Measurements from ENCODE around the gene ZDHHC11. TPM values are rescaled to one million over a fixed set of nuclear protein-coding genes. Genes with fewer than 3 reads are reported as not detected.
A peak's percentile ranks its signal among the peaks of the same experiment; 100 is the strongest.
"Not testable (repeated sequence)": the region's sequence is repeated elsewhere in the genome, so short reads cannot be mapped to it uniquely, and the experiment has no call there.

Gene ZDHHC11
- total and polyA plus RNA-seq, 7 experiments from 2014 or later, result 0.20 to 22.1 (median 8.8) TPM; not detected in 1

DNA sequence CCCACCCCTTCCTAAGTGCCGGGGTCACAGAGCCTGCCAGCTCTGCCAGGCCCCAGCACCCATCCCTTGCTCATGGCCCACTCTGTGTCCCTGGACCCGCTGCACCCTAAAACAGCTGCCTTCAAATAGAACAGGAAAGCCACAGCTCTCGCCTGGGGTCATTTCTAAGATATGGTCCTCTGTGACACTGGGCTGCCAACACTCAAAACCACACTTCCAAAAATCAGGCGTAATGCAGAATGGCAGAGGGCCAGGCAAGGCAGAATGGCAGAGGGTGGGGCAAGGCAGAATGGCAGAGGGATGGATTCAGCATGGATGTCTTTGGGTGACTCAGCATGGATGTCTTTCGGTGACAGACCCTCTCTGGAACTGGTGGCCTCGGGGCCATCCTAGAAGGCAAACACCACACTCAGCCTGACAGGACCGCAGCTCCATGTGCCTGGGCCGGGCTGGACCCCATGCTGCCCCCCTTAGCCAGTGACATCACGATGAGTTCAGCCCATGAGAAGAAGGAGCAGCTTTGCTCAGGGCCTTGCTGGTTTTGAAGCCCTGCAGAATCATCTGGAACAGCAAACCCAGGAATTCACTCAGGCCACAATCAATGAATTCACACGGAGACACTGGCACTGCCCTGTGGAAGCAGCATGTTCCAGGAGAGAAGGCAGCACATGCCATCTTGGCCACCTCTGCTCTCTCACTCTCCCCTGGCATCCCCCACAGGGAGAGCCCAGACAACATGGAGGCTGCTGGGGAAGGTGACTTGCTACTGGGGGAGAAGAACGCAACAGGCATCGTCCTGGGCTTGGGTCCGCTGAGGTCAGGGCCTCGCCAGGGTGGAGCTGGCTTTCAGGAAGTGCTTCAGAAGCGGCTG is 9.0 kb downstream of the ZDHHC11 start:
- peak in 1 of 9 donors; percentile 20 for DNase-seq

DNA sequence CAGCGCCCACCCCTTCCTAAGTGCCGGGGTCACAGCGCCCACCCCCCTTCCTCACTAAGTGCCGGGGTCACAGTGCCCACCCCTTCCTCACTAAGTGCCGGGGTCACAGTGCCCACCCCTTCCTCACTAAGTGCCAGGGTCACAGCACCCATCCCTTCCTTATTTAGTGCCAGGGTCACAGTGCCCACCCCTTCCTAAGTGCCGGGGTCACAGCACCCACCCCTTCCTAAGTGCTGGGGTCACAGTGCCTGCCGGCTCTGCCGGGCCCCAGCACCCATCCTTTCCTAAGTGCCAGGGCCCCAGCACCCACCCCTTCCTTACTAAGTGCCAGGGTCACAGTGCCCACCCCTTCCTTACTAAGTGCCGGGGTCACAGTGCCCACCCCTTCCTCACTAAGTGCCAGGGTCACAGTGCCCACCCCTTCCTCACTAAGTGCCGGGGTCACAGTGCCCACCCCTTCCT is 9.8 kb downstream of the ZDHHC11 start:
- DNase-seq; H3K27me3 Mint-ChIP-seq; CTCF ChIA-PET; H3K9me3 ChIP-seq (ENCODE audit: control insufficient read depth in 2 of 3, low read length in 3 of 3); H3K36me3 ChIP-seq (ENCODE audit: control insufficient read depth in 2 of 3, insufficient read depth in 3 of 3, low read length in 3 of 3); H3K27ac ChIP-seq (ENCODE audit: low read depth, low read length); H3K27me3 ChIP-seq (ENCODE audit: control insufficient read depth in 2 of 2, insufficient read depth in 2 of 2, low read length in 2 of 2); H3K27ac Mint-ChIP-seq; H3K4me3 Mint-ChIP-seq; ATAC-seq; H3K4me1 ChIP-seq (ENCODE audit: control insufficient read depth in 2 of 2, insufficient read depth in 2 of 2, low read length in 2 of 2); H3K36me3 Mint-ChIP-seq; H3K9me3 Mint-ChIP-seq; H3K4me1 Mint-ChIP-seq; H3K4me3 ChIP-seq (ENCODE audit: low read length); POLR2A ChIA-PET: not testable (repeated sequence)
- intact Hi-C loops (cut with micrococcal nuclease), result loop anchor here in 1 of 2 donors (5.0 kb wide), 1 partner anchor 84 kb away; no protein-coding TSS in a partner anchor

More for the DNA sequence above, 9.0 kb downstream of the ZDHHC11 start:
- H3K4me1 Mint-ChIP-seq; H3K9me3 ChIP-seq (ENCODE audit: control insufficient read depth in 2 of 3, low read length in 3 of 3); H3K27ac ChIP-seq (ENCODE audit: low read depth, low read length); H3K27me3 Mint-ChIP-seq; H3K36me3 ChIP-seq (ENCODE audit: control insufficient read depth in 2 of 3, insufficient read depth in 3 of 3, low read length in 3 of 3); H3K4me3 Mint-ChIP-seq; POLR2A ChIA-PET; H3K4me1 ChIP-seq (ENCODE audit: control insufficient read depth in 2 of 2, insufficient read depth in 2 of 2, low read length in 2 of 2); H3K4me3 ChIP-seq (ENCODE audit: low read length); CTCF ChIA-PET; ATAC-seq; H3K36me3 Mint-ChIP-seq; H3K27me3 ChIP-seq (ENCODE audit: control insufficient read depth in 2 of 2, insufficient read depth in 2 of 2, low read length in 2 of 2); H3K27ac Mint-ChIP-seq; H3K9me3 Mint-ChIP-seq: not testable (repeated sequence)
- intact Hi-C loops (cut with micrococcal nuclease), result loop anchor here in 1 of 2 donors (5.0 kb wide), 1 partner anchor 84 kb away; no protein-coding TSS in a partner anchor

DNA sequence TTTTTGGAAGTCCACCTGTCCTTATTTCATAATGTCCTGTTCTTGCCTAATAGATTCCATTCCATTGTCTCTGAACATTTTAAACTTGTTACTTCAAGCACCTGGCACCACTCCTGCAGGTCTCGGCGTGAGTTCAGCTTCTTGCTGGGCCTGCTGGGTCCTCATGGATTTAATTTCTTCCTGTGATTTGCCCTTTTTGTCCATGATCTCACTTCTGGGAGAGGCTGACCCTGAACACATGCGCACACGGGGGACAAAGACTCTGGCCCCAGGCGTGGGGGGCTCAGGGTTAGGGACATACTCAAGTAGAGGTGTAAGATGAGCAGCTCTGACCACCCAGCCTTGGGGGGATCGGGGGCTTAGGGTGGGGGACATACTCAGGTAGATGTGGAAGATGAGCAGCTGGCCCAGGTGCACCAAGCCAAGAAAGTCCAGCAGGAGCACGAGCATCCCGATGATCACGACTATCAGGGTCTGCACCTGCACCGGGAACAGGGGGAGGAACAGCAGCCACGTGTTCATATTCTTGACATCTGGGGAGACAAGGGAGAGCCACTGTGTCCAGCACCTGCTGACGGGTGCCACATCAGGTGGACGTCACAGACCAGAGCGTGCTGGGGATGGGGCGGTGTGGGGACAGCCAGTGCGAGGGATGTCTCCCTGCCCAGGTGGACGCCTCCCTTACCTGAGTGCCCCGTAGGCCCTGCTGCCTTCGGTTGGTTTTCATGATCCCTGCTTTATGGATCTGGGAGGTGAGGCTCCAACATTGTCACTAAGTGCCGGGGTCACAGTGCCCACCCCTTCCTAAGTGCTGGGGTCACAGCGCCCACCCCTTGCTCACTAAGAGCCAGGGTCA is 10.4 kb downstream of the ZDHHC11 start:
- intact Hi-C loops (cut with micrococcal nuclease), result loop anchor here in 1 of 2 donors (5.0 kb wide), 1 partner anchor 83 kb away; no protein-coding TSS in a partner anchor

DNA sequence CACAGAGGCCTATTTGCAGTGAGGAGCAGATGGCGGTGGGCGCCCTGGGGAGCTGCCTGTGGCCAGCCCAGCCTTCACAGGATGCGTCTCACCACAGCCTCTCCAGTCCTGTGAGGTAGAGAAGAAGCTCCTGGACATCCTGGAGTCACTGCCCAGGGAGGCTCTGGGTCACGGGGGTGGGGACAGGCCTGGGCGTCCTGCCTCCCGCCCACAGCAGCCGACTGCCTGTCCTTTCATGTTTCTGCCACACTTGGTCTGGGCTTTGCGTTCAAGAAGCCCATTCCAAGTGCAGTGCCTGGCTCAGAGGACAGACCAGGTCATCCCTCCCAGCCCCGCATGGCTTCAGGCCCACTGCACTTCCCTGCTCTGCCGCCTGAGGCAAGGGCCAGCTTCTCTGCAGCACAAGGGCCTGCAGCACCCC is 12.3 kb downstream of the ZDHHC11 start:
- H3K4me3 Mint-ChIP-seq; H3K4me1 ChIP-seq (ENCODE audit: control insufficient read depth in 2 of 2, insufficient read depth in 2 of 2, low read length in 2 of 2); CTCF ChIA-PET; H3K36me3 ChIP-seq (ENCODE audit: control insufficient read depth in 2 of 3, insufficient read depth in 3 of 3, low read length in 3 of 3); H3K27ac ChIP-seq (ENCODE audit: low read depth, low read length); H3K27me3 ChIP-seq (ENCODE audit: control insufficient read depth in 2 of 2, insufficient read depth in 2 of 2, low read length in 2 of 2); DNase-seq; H3K36me3 Mint-ChIP-seq; H3K27ac Mint-ChIP-seq; H3K4me3 ChIP-seq (ENCODE audit: low read length); H3K9me3 Mint-ChIP-seq; ATAC-seq; POLR2A ChIA-PET; H3K27me3 Mint-ChIP-seq; H3K4me1 Mint-ChIP-seq; intact Hi-C loops (cut with micrococcal nuclease); H3K9me3 ChIP-seq (ENCODE audit: control insufficient read depth in 2 of 3, low read length in 3 of 3): not testable (repeated sequence)

More for the DNA sequence above, 10.4 kb downstream of the ZDHHC11 start:
- H3K36me3 Mint-ChIP-seq; H3K4me3 ChIP-seq (ENCODE audit: low read length); H3K4me3 Mint-ChIP-seq; ATAC-seq; CTCF ChIA-PET; H3K27ac Mint-ChIP-seq; H3K4me1 Mint-ChIP-seq; POLR2A ChIA-PET; H3K4me1 ChIP-seq (ENCODE audit: control insufficient read depth in 2 of 2, insufficient read depth in 2 of 2, low read length in 2 of 2); H3K36me3 ChIP-seq (ENCODE audit: control insufficient read depth in 2 of 3, insufficient read depth in 3 of 3, low read length in 3 of 3); H3K27ac ChIP-seq (ENCODE audit: low read depth, low read length); H3K9me3 ChIP-seq (ENCODE audit: control insufficient read depth in 2 of 3, low read length in 3 of 3); H3K27me3 ChIP-seq (ENCODE audit: control insufficient read depth in 2 of 2, insufficient read depth in 2 of 2, low read length in 2 of 2); H3K27me3 Mint-ChIP-seq; H3K9me3 Mint-ChIP-seq: not testable (repeated sequence)
- DNase-seq, result peak in 1 of 9 donors; percentile 13

DNA sequence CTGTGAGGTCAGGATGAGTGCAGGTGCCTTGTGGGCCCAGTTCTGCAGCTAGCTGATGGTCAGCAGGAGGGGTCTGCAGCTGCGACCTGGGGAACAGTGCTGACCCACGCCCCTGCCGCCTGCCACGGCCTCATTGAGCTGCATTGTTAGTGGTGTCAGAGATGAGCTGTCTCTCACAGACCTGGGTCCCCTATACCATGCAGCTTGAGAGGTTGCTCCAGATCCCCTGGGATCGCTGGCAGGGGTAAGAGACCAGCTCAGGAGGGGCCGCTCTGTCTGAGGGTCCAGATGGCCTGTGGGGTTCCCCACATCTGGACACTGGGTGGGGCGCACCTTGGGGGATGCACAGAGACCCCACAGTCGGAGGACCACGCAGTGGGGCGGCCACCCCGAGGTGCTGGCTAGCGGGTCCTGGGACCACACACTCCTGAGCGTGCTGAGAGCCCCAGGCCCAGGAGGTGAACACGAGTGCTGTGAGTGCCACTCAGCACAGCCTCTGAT is 13.1 kb downstream of the ZDHHC11 start:
- H3K4me3 Mint-ChIP-seq, CTCF ChIA-PET: not testable (repeated sequence)

DNA sequence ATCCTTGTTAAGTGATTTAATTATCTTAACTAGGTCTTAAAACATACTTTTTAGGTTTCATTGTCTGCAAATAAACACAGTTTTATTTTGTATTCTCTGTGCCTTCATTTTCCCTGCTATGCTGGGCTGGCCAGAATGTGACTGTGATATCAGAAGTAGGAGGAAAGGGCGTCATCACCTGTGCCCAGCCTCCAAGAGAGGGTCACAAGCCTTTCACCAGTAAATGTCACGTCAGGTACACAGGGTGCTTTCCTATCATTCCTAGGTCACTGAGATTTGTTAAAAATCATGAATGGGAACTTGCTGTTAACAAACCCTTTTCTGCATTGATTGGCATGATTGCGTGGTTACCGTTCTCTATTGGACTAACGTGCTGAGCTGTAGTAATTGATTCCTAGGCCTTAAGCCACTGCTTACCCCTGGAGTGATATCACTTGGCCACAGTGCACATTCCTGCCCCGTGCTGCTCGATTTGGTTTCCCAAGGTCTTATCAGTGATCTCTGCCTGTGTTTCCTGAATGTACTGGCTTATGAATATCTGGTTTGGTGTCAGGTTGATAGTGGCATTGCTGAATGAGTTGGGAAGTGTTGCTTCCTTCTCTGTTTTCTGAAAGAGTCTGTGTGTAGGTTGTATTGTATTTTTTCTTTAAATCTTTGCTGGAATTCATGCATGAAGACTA is 14.7 kb downstream of the ZDHHC11 start:
- H3K4me1 ChIP-seq (ENCODE audit: control insufficient read depth in 2 of 2, insufficient read depth in 2 of 2, low read length in 2 of 2); H3K4me1 Mint-ChIP-seq; POLR2A ChIA-PET; H3K4me3 Mint-ChIP-seq; H3K36me3 ChIP-seq (ENCODE audit: control insufficient read depth in 2 of 3, insufficient read depth in 3 of 3, low read length in 3 of 3); H3K36me3 Mint-ChIP-seq; H3K27ac ChIP-seq (ENCODE audit: low read depth, low read length); H3K9me3 Mint-ChIP-seq; H3K9me3 ChIP-seq (ENCODE audit: control insufficient read depth in 2 of 3, low read length in 3 of 3); DNase-seq; H3K27ac Mint-ChIP-seq; H3K4me3 ChIP-seq (ENCODE audit: low read length); H3K27me3 Mint-ChIP-seq; intact Hi-C loops (cut with micrococcal nuclease); CTCF ChIA-PET; ATAC-seq; H3K27me3 ChIP-seq (ENCODE audit: control insufficient read depth in 2 of 2, insufficient read depth in 2 of 2, low read length in 2 of 2): not testable (repeated sequence)

More for the DNA sequence above, 13.1 kb downstream of the ZDHHC11 start:
- H3K36me3 Mint-ChIP-seq; intact Hi-C loops (cut with micrococcal nuclease); H3K27ac Mint-ChIP-seq; H3K9me3 ChIP-seq (ENCODE audit: control insufficient read depth in 2 of 3, low read length in 3 of 3); H3K27ac ChIP-seq (ENCODE audit: low read depth, low read length); POLR2A ChIA-PET; H3K4me3 ChIP-seq (ENCODE audit: low read length); H3K4me1 Mint-ChIP-seq; H3K27me3 ChIP-seq (ENCODE audit: control insufficient read depth in 2 of 2, insufficient read depth in 2 of 2, low read length in 2 of 2); ATAC-seq; DNase-seq; H3K36me3 ChIP-seq (ENCODE audit: control insufficient read depth in 2 of 3, insufficient read depth in 3 of 3, low read length in 3 of 3); H3K9me3 Mint-ChIP-seq; H3K4me1 ChIP-seq (ENCODE audit: control insufficient read depth in 2 of 2, insufficient read depth in 2 of 2, low read length in 2 of 2); H3K27me3 Mint-ChIP-seq: not testable (repeated sequence)
